ENCODE measurements around the gene PRKAG2.

PRKAG2 gene

GRCh38 chr7:151560243-151560642, 316.7 kb downstream of the PRKAG2 start:
- TF ChIP-seq PAX5 (IDR thresholded peaks at IDR 0.05; ENCODE audit: insufficient read depth, low read length, severe bottlenecking) (no peak), POLR2A (IDR thresholded peaks at IDR 0.05; ENCODE audit: low read depth, low read length) (no peak), TAF1 (IDR thresholded peaks at IDR 0.05; ENCODE audit: low read depth, low read length) (no peak), SPI1 (IDR thresholded peaks at IDR 0.05; ENCODE audit: low read depth, low read length) (no peak), POLR2AphosphoS5 (IDR thresholded peaks at IDR 0.05; ENCODE audit: low read depth, low read length) (no peak), POU2F2 (IDR thresholded peaks at IDR 0.05; ENCODE audit: low read depth, low read length) (no peak)
- FAIRE-seq (no peak), DNase-seq (ENCODE audit: insufficient read length, low spot score) (no peak)

- FAIRE-seq = no peak
Measured at GRCh38 chr7:151559557-151560183, 317.2 kb downstream of the PRKAG2 start.

GRCh38 chr7:151558575-151558974, 318.3 kb downstream of the PRKAG2 start:
- DNase-seq (ENCODE audit: insufficient read length, low spot score) (no peak), FAIRE-seq (no peak)
- TF ChIP-seq POU2F2 (IDR thresholded peaks at IDR 0.05; ENCODE audit: low read depth, low read length) = no peak
- no peak for TF ChIP-seq POLR2A (IDR thresholded peaks at IDR 0.05; ENCODE audit: low read depth, low read length)
- TF ChIP-seq POLR2AphosphoS5 (IDR thresholded peaks at IDR 0.05; ENCODE audit: low read depth, low read length) = no peak
- TF ChIP-seq SPI1 (IDR thresholded peaks at IDR 0.05; ENCODE audit: low read depth, low read length) = no peak

More at GRCh38 chr7:151559557-151560183, 317.2 kb downstream of the PRKAG2 start:
- no peak for TF ChIP-seq PAX5 (IDR thresholded peaks at IDR 0.05; ENCODE audit: insufficient read depth, low read length, severe bottlenecking)
- no peak for TF ChIP-seq POU2F2 (IDR thresholded peaks at IDR 0.05; ENCODE audit: low read depth, low read length)
- TF ChIP-seq TAF1 (IDR thresholded peaks at IDR 0.05; ENCODE audit: low read depth, low read length) = no peak
- no peak for TF ChIP-seq POLR2AphosphoS5 (IDR thresholded peaks at IDR 0.05; ENCODE audit: low read depth, low read length)
- no peak for TF ChIP-seq POLR2A (IDR thresholded peaks at IDR 0.05; ENCODE audit: low read depth, low read length)
- TF ChIP-seq SPI1 (IDR thresholded peaks at IDR 0.05; ENCODE audit: low read depth, low read length) = no peak
- DNase-seq (ENCODE audit: insufficient read length, low spot score) = no peak

- FAIRE-seq = no peak
Measured at GRCh38 chr7:151556592-151556991, 320.3 kb downstream of the PRKAG2 start.

GRCh38 chr7:151553356-151553755, 323.6 kb downstream of the PRKAG2 start:
- no peak for FAIRE-seq
- no peak for TF ChIP-seq POLR2AphosphoS5 (IDR thresholded peaks at IDR 0.05; ENCODE audit: low read depth, low read length)
- no peak for TF ChIP-seq TAF1 (IDR thresholded peaks at IDR 0.05; ENCODE audit: low read depth, low read length)

More at GRCh38 chr7:151556592-151556991, 320.3 kb downstream of the PRKAG2 start:
- DNase-seq (ENCODE audit: insufficient read length, low spot score) = no peak
- TF ChIP-seq POLR2A (IDR thresholded peaks at IDR 0.05; ENCODE audit: low read depth, low read length) (no peak), SPI1 (IDR thresholded peaks at IDR 0.05; ENCODE audit: low read depth, low read length) (no peak), POU2F2 (IDR thresholded peaks at IDR 0.05; ENCODE audit: low read depth, low read length) (no peak), PAX5 (IDR thresholded peaks at IDR 0.05; ENCODE audit: insufficient read depth, low read length, severe bottlenecking) (no peak), POLR2AphosphoS5 (IDR thresholded peaks at IDR 0.05; ENCODE audit: low read depth, low read length) (no peak)

GRCh38 chr7:151552352-151553028, 324.4 kb downstream of the PRKAG2 start:
- no peak for FAIRE-seq
- DNase-seq (ENCODE audit: insufficient read length, low spot score) = no peak
- TF ChIP-seq POLR2A (IDR thresholded peaks at IDR 0.05; ENCODE audit: low read depth, low read length) = no peak
- no peak for TF ChIP-seq PAX5 (IDR thresholded peaks at IDR 0.05; ENCODE audit: insufficient read depth, low read length, severe bottlenecking)
- TF ChIP-seq TAF1 (IDR thresholded peaks at IDR 0.05; ENCODE audit: low read depth, low read length) = no peak
- TF ChIP-seq POLR2AphosphoS5 (IDR thresholded peaks at IDR 0.05; ENCODE audit: low read depth, low read length) = no peak

More at GRCh38 chr7:151553356-151553755, 323.6 kb downstream of the PRKAG2 start:
- DNase-seq (ENCODE audit: insufficient read length, low spot score) = no peak

GRCh38 chr7:151551820-151552219, 325.1 kb downstream of the PRKAG2 start:
- no peak for FAIRE-seq

GRCh38 chr7:151550656-151551286, 326.1 kb downstream of the PRKAG2 start:
- TF ChIP-seq POU2F2 (IDR thresholded peaks at IDR 0.05; ENCODE audit: low read depth, low read length) (no peak), SPI1 (IDR thresholded peaks at IDR 0.05; ENCODE audit: low read depth, low read length) (no peak), POLR2AphosphoS5 (IDR thresholded peaks at IDR 0.05; ENCODE audit: low read depth, low read length) (no peak), PAX5 (IDR thresholded peaks at IDR 0.05; ENCODE audit: insufficient read depth, low read length, severe bottlenecking) (no peak), TAF1 (IDR thresholded peaks at IDR 0.05; ENCODE audit: low read depth, low read length) (no peak), POLR2A (IDR thresholded peaks at IDR 0.05; ENCODE audit: low read depth, low read length) (no peak)
- DNase-seq (ENCODE audit: insufficient read length, low spot score) = no peak
- FAIRE-seq = no peak

More at GRCh38 chr7:151551820-151552219, 325.1 kb downstream of the PRKAG2 start:
- TF ChIP-seq POU2F2 (IDR thresholded peaks at IDR 0.05; ENCODE audit: low read depth, low read length) (no peak), SPI1 (IDR thresholded peaks at IDR 0.05; ENCODE audit: low read depth, low read length) (no peak), POLR2A (IDR thresholded peaks at IDR 0.05; ENCODE audit: low read depth, low read length) (no peak), TAF1 (IDR thresholded peaks at IDR 0.05; ENCODE audit: low read depth, low read length) (no peak), PAX5 (IDR thresholded peaks at IDR 0.05; ENCODE audit: insufficient read depth, low read length, severe bottlenecking) (no peak), POLR2AphosphoS5 (IDR thresholded peaks at IDR 0.05; ENCODE audit: low read depth, low read length) (no peak)
- DNase-seq (ENCODE audit: insufficient read length, low spot score) = no peak

GRCh38 chr7:151549644-151550043, 327.3 kb downstream of the PRKAG2 start:
- no peak for DNase-seq (ENCODE audit: insufficient read length, low spot score)
- no peak for FAIRE-seq

More at GRCh38 chr7:151549644-151550043, 327.3 kb downstream of the PRKAG2 start:
- no peak for TF ChIP-seq TAF1 (IDR thresholded peaks at IDR 0.05; ENCODE audit: low read depth, low read length)
- TF ChIP-seq POLR2A (IDR thresholded peaks at IDR 0.05; ENCODE audit: low read depth, low read length) = no peak
- no peak for TF ChIP-seq SPI1 (IDR thresholded peaks at IDR 0.05; ENCODE audit: low read depth, low read length)
- TF ChIP-seq PAX5 (IDR thresholded peaks at IDR 0.05; ENCODE audit: insufficient read depth, low read length, severe bottlenecking) = no peak
- TF ChIP-seq POLR2AphosphoS5 (IDR thresholded peaks at IDR 0.05; ENCODE audit: low read depth, low read length) = no peak
- TF ChIP-seq POU2F2 (IDR thresholded peaks at IDR 0.05; ENCODE audit: low read depth, low read length) = no peak

Measured in GM12891 (cell line).